NCI-H345 treated with DMSO at 0.1 percent for 48 hours (cell line): ENCODE data around the gene RIPOR1.
A peak's percentile ranks its signal among the peaks of the same experiment; 100 is the strongest.

ENCODE experiments used
- DNase-seq: peaks from one replicate; lab custom pipeline; 2025; ENCODE audit not compliant: unreplicated experiment; lab: John Stamatoyannopoulos, UW

The RIPOR1 gene

DNA sequence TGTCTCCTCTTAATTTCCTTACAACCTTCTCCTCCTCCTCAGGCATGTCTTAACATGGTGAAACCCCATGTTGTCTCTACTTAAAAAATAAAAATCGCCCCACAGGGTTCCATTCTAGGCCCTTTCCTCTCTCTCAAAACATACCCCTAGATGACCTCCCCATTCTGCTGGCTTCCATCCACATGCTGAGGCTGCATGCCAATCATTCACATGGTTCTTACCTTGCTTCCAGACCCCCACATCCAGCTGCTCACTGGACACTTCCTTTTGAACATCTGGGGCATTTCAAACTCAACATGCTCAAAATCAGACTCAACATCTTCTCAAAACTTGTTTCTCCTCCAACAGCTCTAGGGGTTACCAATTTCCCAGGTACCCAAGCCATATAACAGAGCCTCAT is 21.3 kb downstream of the RIPOR1 start:
- no peak for DNase-seq

DNA sequence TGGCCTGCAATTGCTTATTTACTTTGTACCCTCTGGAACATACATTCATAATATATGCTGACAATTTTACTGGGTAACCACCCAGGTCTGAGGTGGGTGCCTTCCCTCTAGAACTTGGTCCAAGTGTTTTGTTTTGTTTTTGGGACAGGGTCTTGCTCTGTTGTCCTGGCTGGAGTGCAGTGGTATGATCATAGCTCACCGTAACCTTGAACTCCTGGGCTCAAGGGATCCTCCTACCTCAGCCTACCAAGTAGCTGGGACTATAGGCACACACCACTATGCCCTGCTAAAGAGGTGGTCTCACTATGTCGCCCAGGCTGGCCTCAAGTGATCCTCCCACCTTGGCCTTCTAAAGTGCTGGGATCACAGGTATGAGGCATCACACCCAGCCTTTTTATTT is 22.5 kb downstream of the RIPOR1 start:
- DNase-seq: no peak

DNA sequence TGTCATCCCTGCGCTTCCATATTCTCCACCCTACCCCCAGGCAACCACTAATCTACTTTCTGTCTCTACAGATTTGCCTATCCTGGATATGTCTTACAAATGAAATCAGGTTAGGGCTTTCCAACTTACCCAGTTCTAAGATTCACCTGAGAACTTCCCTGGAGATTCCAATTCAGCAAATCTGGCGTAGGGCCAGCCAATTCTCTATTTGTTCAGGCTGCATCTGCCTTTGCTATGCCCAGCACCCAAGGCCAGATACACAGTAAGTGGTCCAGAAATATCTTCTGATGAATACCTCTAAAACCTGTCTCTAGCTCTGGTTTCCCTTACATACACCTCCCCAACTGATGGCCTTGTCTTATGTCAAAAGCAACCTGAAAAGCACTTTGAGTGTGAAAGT is 23.3 kb downstream of the RIPOR1 start:
- no peak for DNase-seq

DNA sequence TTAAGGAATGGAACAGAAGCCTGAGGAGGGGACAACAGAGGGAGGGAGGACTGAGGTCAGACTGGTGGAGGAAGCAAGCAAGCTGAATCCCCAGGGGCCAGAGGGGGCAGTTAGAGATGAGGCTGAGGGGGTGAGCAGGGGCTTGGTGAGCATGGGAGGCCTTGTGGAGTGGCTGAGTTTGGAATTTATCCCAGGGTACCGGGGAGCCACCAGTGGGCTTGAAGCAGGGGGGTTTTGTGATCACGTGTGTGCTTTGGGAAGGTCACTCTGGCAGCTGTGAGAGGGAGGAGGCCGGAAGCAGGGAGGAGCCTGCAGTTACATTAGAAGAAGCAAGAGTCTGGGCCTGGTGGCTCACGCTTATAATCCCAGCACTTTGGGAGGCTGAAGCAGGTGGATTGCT is 23.8 kb downstream of the RIPOR1 start:
- no peak for DNase-seq

DNA sequence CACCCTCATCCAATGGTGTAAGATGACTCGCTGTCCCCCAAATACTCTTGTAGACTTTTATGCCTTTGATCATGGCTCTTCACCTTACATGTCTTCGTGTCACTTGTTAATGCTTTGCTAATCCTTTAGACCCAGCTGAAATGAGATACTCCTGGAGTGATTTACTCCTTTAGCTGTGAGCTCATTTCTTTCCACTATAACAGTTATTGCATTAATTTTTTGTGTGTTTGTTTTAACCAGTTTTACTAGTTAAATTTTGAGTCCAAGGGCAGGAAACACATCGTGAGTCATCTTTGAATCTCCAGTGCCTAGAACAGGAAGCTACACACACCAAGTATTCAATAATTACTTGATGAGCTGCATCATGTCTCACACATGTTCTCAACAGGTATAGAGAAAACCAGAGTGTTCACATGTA is 27.2 kb downstream of the RIPOR1 start:
- no peak for DNase-seq

DNA sequence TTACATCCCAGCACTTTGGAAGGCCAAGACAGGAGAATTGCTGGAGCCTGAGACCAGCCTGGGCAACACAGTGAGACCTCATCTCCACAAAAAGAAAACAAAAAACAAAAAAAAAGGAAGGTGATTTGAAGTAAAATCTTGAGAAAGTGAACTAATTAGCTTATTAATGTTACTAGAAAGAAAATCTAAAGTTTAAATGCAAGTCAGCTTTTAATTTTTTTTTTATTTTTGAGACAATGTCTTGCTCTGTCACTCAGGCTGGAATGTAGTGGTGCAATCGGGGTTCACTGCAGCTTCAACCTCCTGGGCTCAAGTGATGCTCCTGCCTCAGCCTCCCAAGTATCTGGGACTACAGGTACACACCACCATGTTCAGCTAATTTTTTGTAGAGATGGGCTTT is 30.2 kb downstream of the RIPOR1 start:
- no peak for DNase-seq

DNA sequence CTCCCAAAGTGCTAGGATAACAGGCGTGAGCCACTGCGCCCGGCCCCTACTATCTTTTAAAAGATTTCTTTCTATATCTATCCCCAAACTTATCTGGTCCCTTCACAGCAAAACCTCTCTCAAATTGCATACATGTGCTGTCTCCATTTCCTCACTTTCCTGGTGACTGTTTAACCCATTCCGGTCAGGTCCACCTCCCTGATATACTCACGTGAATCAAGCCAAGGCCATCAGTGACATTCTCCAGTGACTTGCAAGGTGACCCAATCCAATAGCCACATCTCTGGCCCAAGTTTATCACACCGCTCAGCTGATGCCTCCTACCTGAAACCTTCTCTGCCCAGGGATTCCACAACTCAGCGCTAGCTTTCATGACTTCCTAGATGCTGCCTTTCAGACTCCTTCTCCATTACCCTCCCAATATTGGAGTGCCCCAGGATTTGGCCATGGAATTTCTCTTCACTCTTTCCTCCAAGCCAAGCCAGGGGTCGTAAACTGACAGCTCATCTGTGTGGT is 32.3 kb downstream of the RIPOR1 start:
- DNase-seq: no peak

DNA sequence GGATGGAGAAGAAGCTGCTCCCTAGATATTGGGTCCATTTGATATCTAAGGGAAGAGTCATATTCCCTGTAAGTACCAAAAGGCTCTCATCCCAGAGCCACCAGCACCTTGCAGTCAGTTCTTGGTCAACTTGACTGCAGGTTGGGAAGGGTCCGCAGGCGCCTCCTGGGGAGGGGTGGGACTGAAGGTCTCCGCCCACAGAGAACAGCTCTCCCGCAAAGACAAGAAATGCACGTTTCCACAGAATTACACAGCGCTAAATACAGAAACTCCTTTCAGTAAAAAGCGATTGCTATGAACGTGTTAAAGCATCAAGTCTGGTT is 32.8 kb downstream of the RIPOR1 start:
- DNase-seq: no peak

DNA sequence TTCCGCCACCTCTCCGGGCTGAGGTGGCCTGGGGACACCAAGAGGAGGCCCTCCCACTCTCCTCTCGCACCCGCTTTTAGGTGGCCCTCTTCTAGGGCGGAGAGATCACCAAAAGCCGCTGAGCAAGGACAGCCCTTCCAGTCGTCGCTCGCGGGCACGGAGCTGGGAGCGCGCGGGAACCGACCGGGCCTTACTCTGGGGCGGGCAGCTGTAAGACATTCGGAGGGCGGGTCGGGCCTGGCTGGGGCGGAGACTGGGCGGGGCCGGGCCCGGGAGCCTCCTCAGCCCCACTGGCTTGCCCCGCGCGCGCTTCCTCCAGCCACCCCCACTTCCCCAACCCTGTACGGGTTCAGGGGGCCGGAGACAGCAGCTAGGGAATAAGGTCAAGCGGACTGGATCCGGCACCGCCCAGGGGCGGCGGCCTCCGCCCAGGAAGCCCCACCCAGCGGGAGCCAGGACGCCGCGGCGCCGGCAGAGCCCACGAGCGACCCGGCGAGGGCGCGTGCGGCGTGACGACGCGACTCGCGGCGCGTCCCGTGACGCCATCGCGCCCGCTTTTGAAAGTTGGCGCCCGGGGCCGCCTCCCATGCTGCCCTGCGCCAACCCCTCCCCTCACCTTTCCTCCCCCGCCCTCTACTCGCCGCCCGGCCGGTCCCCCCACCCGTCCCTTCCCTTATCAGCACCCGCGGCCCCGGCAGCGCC is 33.3 kb downstream of the RIPOR1 start:
- DNase-seq: peak; percentile 67

DNA sequence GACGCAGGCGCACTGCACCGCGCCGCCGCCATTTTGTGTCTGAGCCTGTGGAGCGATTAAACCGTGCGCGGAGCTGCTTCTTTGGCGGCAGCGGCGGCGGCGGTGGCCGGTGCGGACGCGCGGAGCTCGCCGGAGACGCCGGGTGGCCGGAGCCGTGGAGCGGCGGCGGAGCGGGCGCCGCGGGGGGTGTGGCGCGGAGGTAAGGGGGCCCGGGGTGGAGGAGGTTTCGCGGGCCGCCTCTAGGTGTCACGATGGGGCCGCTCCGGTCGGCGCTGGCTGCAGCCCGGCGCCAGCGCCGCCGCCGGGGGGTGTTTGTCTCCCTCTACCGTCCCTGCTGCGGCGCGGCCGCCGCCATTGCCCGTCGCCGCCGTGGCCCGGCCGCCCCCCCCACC is 33.9 kb downstream of the RIPOR1 start, which contains the start of gene CTCF:
TSS of gene CTCF (plus strand) at position 1 of the 392 bp plus-strand sequence. CDS start 48,307 bp downstream, outside the sequence.
- peak; percentile 46 for DNase-seq

DNA sequence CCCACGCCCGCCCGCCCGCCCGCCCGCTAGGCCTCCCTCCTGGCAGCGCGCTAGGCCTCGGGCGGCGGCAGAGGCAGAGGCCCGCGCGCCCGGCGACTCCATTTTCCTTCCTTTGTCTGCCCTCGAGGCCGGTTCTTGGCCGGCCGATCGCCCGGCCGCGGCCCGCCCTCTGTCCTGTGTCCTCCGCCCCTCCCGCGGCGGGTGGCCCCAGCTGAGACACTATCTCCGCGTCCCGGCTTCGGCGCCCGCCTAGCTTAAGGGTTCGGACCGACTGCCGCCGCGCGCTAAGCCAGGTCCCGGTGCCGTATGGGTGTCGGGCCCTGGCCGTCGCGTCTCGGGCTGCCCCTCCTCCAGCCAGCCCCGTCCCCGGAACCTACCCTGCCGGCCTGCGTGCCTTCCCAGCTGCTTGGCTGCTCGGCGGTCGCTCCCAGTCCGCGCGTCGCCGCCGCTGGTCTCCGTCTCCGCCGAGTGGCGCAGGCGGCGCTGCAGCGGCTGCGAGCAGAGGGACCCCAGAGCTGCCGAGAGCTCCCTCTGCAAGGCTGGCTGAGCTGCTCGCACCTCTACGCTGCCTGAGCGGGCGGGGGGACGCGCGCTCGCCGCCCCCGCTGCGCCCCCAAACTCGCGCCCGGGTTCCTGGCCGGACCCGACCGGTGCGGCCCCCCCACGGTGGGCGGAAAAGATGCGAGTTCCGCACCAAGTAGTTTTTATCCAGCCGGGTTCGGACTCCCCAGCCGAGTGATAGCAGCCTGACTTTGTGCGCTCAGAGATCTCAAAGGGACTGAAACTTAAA is 34.5 kb downstream of the RIPOR1 start:
- no peak for DNase-seq

DNA sequence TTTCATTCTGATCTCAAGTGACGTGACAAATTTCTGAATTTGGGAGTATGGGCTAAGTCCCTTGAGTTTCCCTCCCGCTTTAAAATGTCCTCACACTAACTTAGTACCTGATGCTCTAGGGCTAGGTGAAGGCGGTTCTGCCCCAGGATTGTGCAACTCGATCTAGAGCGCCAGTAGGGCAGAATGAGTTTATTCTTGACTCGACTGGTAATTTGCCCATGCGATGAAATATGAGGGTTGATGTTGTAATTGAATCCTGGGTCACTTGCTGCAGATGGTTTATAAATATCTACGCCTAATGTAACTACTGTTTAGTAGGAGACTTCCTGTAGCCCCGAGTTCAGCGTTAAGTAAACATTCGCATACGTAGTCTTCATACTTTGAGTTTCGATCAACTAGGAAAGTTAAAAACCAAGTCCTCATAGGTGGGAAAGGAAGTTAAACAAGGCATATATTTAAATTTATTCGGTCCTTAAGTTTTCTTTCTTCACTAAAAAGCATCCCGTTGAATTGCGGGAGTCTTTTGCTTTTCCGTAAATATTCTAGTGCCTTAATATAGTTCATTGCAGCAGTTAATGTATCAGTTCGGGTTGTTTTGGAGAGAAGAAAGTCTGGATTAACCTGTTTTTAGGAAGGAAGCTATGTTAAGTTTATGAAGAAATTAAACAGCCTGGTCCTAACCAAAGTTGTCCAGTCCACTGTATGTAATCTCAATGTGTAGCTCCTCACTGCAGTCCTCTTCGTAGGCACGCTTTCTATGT is 35.3 kb downstream of the RIPOR1 start:
- no peak for DNase-seq

DNA sequence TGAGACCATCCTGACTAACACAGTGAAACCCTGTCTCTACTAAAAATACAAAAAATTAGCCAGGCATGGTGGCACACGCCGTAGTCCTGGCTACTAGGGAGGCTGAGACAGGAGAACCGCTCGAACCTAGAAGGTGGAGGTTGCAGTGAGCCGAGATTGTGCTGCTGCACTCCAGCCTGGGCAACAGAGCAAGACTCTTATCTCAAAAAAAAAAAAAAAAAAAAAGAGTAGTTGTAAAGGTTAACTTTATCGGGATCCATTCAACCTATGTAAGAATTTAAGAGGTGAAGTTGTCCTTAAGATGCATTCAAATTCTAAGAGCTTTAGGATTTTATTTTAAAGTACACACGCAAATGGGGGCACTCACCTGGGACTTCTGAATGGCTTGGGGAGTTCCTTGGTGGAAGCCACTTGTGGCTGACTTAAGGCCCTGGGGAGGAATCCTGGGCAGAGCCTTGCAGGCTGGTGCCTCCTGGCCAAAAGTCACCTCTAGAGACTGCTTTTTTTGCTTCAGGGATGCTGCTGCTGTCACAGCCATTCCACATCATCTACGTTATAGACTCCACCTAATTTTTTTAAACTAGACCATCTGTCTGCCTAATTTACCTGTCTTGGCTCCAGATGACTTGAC is 37.0 kb downstream of the RIPOR1 start:
- no peak for DNase-seq

DNA sequence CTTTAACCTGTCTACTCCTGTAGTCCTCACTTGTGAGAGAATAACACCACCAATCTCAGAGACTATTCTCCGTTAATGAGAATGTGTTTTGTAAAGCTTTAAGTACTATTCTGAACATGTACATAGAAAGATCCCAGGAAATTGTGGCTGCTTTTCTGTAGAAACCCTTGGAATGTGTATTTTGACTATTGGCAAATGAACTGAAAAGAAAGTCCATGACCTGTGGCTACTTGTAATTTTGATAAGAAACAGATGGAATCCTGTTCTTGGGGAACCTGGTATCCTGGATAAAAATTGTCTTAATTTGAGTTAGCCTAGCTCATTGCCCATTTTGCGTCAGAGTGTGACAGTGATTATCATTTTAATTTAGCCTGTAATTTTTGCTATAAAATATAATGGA is 42.8 kb downstream of the RIPOR1 start:
- no peak for DNase-seq

DNA sequence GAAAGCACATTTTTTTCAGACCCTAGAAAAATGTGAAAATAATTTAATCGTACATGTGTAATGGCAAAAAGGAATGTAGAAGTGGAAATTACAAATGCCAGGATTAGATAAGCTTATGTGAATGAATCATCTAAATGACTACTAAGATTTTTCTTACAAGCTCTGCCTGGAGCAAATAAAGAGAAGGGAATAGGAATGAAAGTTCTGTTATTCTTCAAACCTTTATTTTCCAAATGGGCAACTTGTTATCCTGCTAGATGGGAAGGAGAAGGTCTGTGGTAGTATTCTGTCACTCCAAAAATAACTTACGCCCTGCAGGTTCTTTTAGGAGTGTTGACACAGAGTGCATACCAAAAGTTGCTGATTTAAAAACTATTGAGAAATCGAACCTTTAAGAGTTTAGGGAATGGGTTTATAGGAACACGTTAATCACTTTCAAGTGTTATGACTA is 43.4 kb downstream of the RIPOR1 start:
- no peak for DNase-seq

DNA sequence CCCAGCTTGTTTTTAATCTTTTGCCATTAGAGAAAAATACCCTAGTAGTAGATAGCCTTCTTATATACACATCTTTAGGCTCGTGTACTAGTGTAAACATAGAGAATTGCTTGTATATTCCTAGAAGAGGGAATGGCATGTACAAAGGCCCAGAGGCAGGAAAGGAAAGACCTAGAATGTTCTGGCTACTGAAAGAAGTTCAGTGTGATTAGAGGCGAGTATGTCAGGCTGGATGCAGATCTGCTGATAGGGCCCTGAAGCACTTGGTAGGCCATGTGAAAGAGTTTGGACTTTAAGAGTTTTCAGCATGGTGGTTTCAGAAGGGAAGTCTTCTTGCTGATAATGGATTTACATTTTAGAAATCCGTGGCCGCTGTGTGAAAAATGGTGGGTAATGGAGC is 51.1 kb downstream of the RIPOR1 start:
- no peak for DNase-seq

DNA sequence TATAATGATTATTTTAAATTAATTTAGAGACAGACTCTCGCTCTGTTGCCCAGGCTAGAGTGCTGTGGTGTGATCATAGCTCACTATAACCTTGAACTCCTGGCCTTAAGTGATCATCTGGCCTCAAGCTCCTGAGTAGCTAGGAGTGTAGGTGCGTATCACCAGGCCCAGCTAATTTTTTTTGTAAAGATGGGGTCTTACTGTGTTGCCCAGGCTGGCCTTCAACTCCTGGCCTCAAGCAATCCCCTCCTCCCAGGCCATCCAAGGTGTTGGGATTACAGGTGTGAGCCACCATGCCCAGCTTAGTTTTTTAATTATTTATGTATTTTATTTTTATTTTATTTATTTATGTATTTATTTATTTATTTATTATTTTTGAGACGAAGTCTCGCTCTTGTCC is 51.6 kb downstream of the RIPOR1 start:
- no peak for DNase-seq

DNA sequence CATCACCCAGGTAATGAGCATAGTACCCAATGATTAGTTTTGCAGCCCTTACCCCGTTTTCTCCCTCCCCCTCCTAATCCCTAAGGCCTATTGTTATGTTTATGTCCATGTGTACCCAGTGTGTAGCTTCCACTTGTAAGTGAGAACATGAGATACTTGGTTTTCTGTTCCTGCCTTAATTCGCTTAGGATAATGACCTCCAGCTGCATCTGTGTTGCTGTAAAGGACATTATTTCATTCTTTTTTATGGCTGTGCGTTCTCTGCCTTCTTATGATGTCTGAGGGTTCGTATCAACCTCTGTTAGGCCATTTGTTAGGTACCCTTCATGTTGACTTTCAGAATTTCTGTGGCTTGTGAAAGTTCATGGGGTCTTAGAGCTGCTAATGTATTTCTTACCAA is 64.7 kb downstream of the RIPOR1 start:
- DNase-seq: no peak

DNA sequence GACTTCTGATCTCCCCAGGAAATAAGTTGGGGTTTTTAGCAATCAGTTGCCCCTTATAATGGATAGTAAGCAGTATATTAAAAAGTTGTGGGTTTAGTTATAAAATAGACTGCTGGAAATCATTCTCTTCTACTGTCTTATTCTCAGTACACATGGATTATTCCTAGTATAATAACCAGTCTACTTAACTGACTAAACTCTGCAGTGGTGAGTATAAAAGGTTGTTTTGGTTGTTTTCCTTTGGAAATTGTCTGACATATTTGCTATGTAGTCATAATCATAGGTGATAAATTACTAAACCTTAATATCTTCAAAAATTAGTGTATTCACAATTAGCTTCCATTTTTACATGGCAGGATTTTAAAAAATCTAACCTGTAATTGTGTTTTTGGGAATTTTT is 65.1 kb downstream of the RIPOR1 start:
- DNase-seq: no peak

DNA sequence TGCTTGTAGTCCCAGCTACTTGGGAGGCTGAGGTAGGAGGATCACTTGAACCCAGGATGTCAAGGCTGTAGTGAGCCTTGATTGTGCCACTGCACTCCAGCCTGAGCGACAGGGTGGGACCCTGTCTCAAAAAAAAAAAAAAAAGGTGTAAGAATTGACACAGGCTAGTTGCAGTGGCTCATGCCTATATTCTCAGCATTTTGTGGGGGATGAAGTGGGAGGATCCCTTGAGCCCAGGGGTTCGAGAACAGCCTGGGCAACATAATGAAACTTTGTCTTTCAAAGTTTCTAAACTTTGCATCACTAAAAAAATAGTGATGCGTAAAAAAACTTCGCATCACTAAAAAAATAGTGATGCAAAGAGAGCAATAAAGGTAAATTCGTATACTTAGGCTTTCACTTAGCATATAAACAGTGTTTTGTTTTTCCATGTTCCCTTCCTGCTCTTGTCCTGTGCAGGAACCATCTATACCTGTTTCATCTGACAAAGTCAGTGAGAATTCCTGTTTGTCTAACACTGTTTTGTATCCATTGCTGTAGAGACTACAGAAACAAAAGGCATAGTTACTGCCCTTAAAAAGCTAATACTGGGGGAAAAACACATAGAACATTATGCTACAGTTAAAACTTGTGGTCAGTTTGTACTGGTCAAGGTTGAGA is 65.8 kb downstream of the RIPOR1 start:
- no peak for DNase-seq

DNA sequence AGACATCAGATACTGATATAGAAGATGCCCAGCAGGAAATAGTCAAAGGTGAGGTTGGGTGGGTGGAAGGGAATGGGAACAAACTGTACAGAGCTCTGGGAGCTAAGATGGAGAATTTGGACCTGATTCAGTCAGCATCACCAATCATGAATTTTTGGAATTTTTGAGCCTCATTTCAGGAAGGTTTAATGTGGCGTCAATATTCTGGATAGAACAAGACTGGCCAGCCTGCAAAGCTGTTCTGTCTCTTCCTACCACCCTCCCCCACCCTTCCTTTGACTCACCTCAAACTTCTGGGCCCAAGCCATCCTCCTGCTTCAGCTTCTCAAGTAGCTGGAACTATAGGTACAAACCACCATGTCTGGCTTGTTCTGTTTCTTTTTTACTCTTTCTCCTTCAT is 66.3 kb downstream of the RIPOR1 start:
- DNase-seq: no peak
